Liver (tissue), 3 donors: Measurements from ENCODE around the gene OR7A10.

ENCODE experiments used
- EGR1 ChIP-seq, 2 donors: IDR thresholded peaks; 2 replicates each; pipeline ENCODE4 v1.6.1; 2016 to 2018; ENCODE audit warnings: antibody characterized with exemption in 2 of 2, low read depth in 2 of 2
- FOXA2 ChIP-seq: IDR thresholded peaks from 2 replicates; pipeline ENCODE4 v1.6.1; 2016; ENCODE audit warnings: antibody characterized with exemption
- GABPA ChIP-seq, 2 donors: IDR thresholded peaks in 1 of 2; conservative IDR thresholded peaks in 1 of 2; 2 replicates each; pipeline ENCODE4 v1.6.1; 2016; ENCODE audit warnings: antibody characterized with exemption in 2 of 2, mild to moderate bottlenecking in 1 of 2, moderate library complexity in 1 of 2
- JUND ChIP-seq, 2 donors: IDR thresholded peaks; 2 replicates each; pipeline ENCODE4 v1.6.1; 2016; ENCODE audit warnings: antibody characterized with exemption in 2 of 2
- NR2F2 ChIP-seq: IDR thresholded peaks from 2 replicates; pipeline ENCODE4 v1.6.1; 2016; ENCODE audit warnings: antibody characterized with exemption
- RAD21 ChIP-seq, 2 donors: IDR thresholded peaks; 2 replicates each; pipeline ENCODE4 v1.6.1; 2016; ENCODE audit warnings: antibody characterized with exemption in 2 of 2, mild to moderate bottlenecking in 2 of 2
- SP1 ChIP-seq: IDR thresholded peaks from 2 replicates; pipeline ENCODE4 v1.6.1; 2018; ENCODE audit warnings: antibody characterized with exemption, mild to moderate bottlenecking
- TAF1 ChIP-seq: conservative IDR thresholded peaks from 2 replicates; pipeline ENCODE4 v1.6.1; 2016; ENCODE audit warnings: antibody characterized with exemption, mild to moderate bottlenecking
- YY1 ChIP-seq: IDR thresholded peaks from 2 replicates; pipeline ENCODE4 v1.6.1; 2016; ENCODE audit warnings: antibody characterized with exemption, mild to moderate bottlenecking
- TF ChIP-seq, protein P1 (sequence below): fragments of 150-350 bp; IDR thresholded peaks from 2 replicates; pipeline ENCODE4 v1.5.1; 2017; ENCODE audit warnings: improper control_type of control experiment, low read depth, low read length; ENCODE audit not compliant: missing input control
- TF ChIP-seq, protein P2 (sequence below): IDR thresholded peaks from 2 replicates; pipeline ENCODE4 v1.6.1; 2016; ENCODE audit warnings: antibody characterized with exemption, mild to moderate bottlenecking
- TF ChIP-seq, protein P3 (sequence below): IDR thresholded peaks from 2 replicates; pipeline ENCODE4 v1.6.1; 2016; ENCODE audit warnings: antibody characterized with exemption
- TF ChIP-seq, protein P4 (sequence below): IDR thresholded peaks from 2 replicates; pipeline ENCODE4 v1.6.1; 2016; ENCODE audit warnings: antibody characterized with exemption
- donor health status: healthy.
- donor health status: healthy.

DNA sequence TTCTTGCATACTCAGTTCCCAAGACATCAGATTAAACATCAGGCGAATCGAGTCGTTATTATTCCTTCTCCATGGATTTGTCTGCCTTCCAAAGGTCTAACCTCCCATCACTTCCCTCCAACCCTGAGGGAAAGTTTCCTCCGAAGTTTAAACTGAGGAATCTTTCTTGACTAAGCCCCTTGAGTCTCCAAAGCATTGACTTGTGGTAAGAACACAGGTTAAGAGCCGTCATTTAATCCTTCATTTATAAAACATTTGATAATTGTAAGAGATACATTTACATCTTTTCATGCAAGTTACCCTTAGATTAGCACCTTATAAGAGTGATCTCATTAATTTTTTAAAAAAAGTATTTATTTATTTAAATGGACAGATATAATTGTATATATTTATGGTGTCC lies at the start of gene OR7A10:
- TF ChIP-seq, protein P1, sequence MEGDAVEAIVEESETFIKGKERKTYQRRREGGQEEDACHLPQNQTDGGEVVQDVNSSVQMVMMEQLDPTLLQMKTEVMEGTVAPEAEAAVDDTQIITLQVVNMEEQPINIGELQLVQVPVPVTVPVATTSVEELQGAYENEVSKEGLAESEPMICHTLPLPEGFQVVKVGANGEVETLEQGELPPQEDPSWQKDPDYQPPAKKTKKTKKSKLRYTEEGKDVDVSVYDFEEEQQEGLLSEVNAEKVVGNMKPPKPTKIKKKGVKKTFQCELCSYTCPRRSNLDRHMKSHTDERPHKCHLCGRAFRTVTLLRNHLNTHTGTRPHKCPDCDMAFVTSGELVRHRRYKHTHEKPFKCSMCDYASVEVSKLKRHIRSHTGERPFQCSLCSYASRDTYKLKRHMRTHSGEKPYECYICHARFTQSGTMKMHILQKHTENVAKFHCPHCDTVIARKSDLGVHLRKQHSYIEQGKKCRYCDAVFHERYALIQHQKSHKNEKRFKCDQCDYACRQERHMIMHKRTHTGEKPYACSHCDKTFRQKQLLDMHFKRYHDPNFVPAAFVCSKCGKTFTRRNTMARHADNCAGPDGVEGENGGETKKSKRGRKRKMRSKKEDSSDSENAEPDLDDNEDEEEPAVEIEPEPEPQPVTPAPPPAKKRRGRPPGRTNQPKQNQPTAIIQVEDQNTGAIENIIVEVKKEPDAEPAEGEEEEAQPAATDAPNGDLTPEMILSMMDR = no peak
- TF ChIP-seq TAF1 (no peak), NR2F2 (no peak), SP1 (no peak), JUND (IDR thresholded peaks at IDR 0.05) (no peak), GABPA (IDR thresholded peaks at IDR 0.05 in 1 of 2, conservative IDR thresholded peaks at IDR 0.05 in 1 of 2) (no peak), EGR1 (IDR thresholded peaks at IDR 0.05; ENCODE audit: low read depth in 2 of 2) (no peak), FOXA2 (no peak), YY1 (no peak), RAD21 (IDR thresholded peaks at IDR 0.05) (no peak)
- TF ChIP-seq, protein P2, sequence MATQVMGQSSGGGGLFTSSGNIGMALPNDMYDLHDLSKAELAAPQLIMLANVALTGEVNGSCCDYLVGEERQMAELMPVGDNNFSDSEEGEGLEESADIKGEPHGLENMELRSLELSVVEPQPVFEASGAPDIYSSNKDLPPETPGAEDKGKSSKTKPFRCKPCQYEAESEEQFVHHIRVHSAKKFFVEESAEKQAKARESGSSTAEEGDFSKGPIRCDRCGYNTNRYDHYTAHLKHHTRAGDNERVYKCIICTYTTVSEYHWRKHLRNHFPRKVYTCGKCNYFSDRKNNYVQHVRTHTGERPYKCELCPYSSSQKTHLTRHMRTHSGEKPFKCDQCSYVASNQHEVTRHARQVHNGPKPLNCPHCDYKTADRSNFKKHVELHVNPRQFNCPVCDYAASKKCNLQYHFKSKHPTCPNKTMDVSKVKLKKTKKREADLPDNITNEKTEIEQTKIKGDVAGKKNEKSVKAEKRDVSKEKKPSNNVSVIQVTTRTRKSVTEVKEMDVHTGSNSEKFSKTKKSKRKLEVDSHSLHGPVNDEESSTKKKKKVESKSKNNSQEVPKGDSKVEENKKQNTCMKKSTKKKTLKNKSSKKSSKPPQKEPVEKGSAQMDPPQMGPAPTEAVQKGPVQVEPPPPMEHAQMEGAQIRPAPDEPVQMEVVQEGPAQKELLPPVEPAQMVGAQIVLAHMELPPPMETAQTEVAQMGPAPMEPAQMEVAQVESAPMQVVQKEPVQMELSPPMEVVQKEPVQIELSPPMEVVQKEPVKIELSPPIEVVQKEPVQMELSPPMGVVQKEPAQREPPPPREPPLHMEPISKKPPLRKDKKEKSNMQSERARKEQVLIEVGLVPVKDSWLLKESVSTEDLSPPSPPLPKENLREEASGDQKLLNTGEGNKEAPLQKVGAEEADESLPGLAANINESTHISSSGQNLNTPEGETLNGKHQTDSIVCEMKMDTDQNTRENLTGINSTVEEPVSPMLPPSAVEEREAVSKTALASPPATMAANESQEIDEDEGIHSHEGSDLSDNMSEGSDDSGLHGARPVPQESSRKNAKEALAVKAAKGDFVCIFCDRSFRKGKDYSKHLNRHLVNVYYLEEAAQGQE = no peak
- TF ChIP-seq, protein P3, sequence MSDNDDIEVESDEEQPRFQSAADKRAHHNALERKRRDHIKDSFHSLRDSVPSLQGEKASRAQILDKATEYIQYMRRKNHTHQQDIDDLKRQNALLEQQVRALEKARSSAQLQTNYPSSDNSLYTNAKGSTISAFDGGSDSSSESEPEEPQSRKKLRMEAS = no peak
- TF ChIP-seq, protein P4, sequence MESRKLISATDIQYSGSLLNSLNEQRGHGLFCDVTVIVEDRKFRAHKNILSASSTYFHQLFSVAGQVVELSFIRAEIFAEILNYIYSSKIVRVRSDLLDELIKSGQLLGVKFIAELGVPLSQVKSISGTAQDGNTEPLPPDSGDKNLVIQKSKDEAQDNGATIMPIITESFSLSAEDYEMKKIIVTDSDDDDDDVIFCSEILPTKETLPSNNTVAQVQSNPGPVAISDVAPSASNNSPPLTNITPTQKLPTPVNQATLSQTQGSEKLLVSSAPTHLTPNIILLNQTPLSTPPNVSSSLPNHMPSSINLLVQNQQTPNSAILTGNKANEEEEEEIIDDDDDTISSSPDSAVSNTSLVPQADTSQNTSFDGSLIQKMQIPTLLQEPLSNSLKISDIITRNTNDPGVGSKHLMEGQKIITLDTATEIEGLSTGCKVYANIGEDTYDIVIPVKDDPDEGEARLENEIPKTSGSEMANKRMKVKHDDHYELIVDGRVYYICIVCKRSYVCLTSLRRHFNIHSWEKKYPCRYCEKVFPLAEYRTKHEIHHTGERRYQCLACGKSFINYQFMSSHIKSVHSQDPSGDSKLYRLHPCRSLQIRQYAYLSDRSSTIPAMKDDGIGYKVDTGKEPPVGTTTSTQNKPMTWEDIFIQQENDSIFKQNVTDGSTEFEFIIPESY = no peak
